Neural crest cell (in vitro differentiated cells): ENCODE data around the gene HRC. TPM values are rescaled to one million over a fixed set of nuclear protein-coding genes. Genes with fewer than 3 reads are reported as not detected.

Experiments
- DNase-seq: peaks from one replicate; pipeline ENCODE4 v3.0.0; 2021; ENCODE audit warnings: low read depth, mixed read lengths, low spot score
- H3K27ac Mint-ChIP-seq: one replicate; pipeline ENCODE4 v1.8.0; 2021; ENCODE audit warnings: mild to moderate bottlenecking, mixed read lengths; ENCODE audit not compliant: unreplicated experiment
- H3K27me3 Mint-ChIP-seq: 2 replicates; pipeline ENCODE4 v1.8.0; 2021; ENCODE audit warnings: low read depth, mild to moderate bottlenecking, mixed read lengths
- H3K36me3 Mint-ChIP-seq: 2 replicates; pipeline ENCODE4 v1.8.0; 2021; ENCODE audit warnings: low read depth, mild to moderate bottlenecking, mixed read lengths
- H3K4me1 Mint-ChIP-seq: 2 replicates; pipeline ENCODE4 v1.8.0; 2021; ENCODE audit warnings: mixed read lengths
- H3K4me3 Mint-ChIP-seq: one replicate; pipeline ENCODE4 v1.8.0; 2021; ENCODE audit warnings: mild to moderate bottlenecking, mixed read lengths
- H3K9me3 Mint-ChIP-seq: 2 replicates; pipeline ENCODE4 v1.8.0; 2021; ENCODE audit warnings: mixed read lengths
- total RNA-seq: library from RNA; stranded (reverse); gene quantifications from 2 replicates; pipeline ENCODE4 v1.2.1, GENCODE V29; 2021
- TF ChIP-seq, protein P1 (sequence below): fragments of 200-600 bp; sonication (generic); conservative IDR thresholded peaks from 2 replicates; pipeline ENCODE4 v1.5.0; 2021; ENCODE audit warnings: antibody characterized with exemption, mild to moderate bottlenecking

Gene HRC
- total RNA-seq, 1 donor from 2014 or later, result 0.84 TPM

GRCh38 chr19:49151267-49152118 is 3.7 kb downstream of the HRC start:
- peaks cover 9% of the 10 kb centered on the region for H3K9me3 Mint-ChIP-seq

GRCh38 chr19:49150944-49151243 is 4.3 kb downstream of the HRC start:
- Mint-ChIP-seq H3K27ac (no peak overlapping the region), H3K27me3 (peaks cover 26% of the 10 kb centered on the region), H3K9me3 (peaks cover 9% of the 10 kb centered on the region), H3K4me3 (peak overlapping the region; percentile 85), H3K4me1 (peaks cover 42% of the 10 kb centered on the region), H3K36me3 (no peaks in the 10 kb centered on the region)
- TF ChIP-seq, protein P1, sequence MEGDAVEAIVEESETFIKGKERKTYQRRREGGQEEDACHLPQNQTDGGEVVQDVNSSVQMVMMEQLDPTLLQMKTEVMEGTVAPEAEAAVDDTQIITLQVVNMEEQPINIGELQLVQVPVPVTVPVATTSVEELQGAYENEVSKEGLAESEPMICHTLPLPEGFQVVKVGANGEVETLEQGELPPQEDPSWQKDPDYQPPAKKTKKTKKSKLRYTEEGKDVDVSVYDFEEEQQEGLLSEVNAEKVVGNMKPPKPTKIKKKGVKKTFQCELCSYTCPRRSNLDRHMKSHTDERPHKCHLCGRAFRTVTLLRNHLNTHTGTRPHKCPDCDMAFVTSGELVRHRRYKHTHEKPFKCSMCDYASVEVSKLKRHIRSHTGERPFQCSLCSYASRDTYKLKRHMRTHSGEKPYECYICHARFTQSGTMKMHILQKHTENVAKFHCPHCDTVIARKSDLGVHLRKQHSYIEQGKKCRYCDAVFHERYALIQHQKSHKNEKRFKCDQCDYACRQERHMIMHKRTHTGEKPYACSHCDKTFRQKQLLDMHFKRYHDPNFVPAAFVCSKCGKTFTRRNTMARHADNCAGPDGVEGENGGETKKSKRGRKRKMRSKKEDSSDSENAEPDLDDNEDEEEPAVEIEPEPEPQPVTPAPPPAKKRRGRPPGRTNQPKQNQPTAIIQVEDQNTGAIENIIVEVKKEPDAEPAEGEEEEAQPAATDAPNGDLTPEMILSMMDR, result no peak
- no peak for DNase-seq

More at GRCh38 chr19:49151267-49152118, 3.7 kb downstream of the HRC start:
- peak overlapping the region; percentile 78 for H3K27ac Mint-ChIP-seq
- peaks cover 40% of the 10 kb centered on the region for H3K4me1 Mint-ChIP-seq
- H3K27me3 Mint-ChIP-seq, result peaks cover 27% of the 10 kb centered on the region
- TF ChIP-seq, protein P1, result no peak
- peak; percentile 48 for DNase-seq
- peak overlapping the region; percentile 85 for H3K4me3 Mint-ChIP-seq
- no peaks in the 10 kb centered on the region for H3K36me3 Mint-ChIP-seq

DNA sequence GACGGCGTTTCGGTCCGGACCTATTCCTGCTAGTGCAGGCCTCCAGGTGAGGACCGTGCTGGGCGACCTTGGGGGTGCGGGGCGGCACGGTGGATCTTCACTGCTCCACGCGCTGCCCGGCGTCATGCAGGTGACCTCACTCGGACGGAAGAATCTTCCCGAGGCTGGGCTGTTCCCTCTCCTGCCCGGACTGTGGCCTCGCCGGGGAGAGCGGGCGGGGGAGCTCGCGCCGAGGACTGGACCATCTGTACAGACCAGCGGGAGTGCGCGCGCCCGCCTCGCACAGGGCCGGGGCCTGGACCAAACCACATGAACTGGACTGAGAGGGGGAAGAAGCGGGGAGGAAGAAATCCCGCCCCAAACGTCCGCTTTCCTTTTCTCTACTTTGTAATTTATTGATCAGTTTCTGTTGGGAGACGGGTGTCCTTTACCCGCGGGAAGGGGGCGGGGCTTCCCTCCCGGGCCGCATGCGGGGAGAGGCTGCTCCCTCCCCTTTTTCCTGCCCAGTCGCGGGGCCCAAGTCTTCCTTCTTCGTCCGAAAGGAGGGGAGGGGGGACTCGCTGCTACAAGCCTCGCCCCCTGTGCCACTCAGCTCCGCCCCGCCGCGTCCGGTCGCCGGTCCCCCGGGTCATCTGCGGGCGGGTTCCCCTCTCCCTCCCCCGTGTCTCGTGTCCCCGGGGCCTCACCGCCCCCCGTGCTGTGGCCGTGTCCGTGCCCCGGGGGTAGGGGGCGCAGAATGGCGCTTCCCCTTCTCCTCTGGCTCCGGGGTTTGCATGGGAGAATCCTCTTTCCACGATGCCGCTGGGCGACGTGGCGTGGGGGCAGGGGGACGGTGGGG is 4.9 kb downstream of the HRC start:
- peaks cover 42% of the 10 kb centered on the region for H3K4me1 Mint-ChIP-seq
- TF ChIP-seq, protein P1, result no peak
- peak overlapping the region; percentile 99 for H3K27ac Mint-ChIP-seq
- peak overlapping the region; percentile 98 for H3K4me3 Mint-ChIP-seq
- H3K36me3 Mint-ChIP-seq, result no peaks in the 10 kb centered on the region
- peaks cover 21% of the 10 kb centered on the region for H3K27me3 Mint-ChIP-seq
- peaks cover 9% of the 10 kb centered on the region for H3K9me3 Mint-ChIP-seq
- peak; percentile 82 for DNase-seq

DNA sequence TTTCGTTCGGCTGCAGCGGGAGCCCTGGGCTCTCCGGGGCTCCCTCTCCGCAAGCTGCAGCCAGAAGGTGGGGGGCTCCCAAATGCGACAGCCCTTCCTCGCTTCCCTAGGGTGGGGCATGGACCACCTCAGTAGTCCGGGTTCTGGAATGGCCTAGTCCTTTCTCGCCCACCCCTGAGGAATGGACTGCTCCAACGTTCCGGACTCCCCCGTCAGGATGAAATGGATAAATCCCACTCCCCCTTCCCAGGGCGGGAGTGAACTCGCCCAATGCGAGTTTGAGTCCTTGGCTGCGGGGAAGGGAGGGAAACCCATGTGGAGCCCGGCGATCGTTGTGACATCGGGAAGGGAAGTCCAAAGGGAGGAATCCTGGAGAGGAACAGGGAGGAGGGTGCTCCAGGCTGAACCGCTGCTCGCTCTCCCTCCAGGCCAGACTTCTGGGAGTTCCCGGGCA is 5.5 kb downstream of the HRC start:
- Mint-ChIP-seq H3K4me1 (peaks cover 45% of the 10 kb centered on the region), H3K27ac (peak overlapping the region; percentile 99), H3K9me3 (peaks cover 9% of the 10 kb centered on the region), H3K27me3 (peaks cover 21% of the 10 kb centered on the region), H3K4me3 (peak overlapping the region; percentile 98), H3K36me3 (no peaks in the 10 kb centered on the region)
- peak; percentile 85 for DNase-seq
- TF ChIP-seq, protein P1, result no peak

DNA sequence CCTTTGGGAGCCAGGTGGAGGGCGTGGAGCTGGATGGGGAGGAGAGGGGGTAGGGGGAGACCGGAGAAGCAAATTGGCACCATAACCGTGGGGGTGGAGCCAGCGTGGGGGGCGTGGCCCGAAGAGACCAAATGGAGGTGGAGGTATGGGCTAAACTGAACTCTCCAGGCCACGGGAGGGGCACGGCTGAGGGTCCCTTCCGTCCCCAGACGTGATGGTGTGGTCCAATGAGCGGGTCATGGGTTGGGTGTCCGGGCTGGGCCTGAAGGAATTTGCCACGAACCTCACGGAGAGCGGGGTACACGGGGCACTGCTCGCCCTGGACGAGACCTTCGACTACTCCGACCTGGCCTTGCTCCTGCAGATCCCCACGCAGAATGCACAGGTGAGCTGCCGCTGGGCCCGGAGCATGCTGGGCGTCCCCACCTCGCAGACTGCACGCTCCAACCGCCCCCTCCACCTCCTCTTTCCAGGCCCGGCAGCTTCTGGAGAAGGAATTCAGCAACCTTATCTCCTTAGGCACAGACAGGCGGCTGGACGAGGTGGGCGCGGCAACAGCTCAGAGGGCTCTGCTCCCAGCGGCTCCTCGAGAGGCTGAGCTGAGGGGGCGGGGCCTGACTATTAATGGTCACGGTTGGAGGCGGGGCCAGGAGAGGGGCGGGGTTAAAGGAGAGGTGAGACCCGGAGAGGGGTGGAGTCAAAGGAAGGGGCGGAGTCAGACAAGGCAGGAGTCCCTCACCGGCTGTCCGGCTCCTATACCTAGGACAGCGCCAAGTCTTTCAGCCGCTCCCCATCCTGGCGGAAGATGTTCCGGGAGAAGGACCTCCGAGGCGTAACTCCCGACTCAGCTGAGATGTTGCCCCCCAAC is 6.2 kb downstream of the HRC start:
- peaks cover 21% of the 10 kb centered on the region for H3K27me3 Mint-ChIP-seq
- TF ChIP-seq, protein P1, result no peak
- H3K4me1 Mint-ChIP-seq, result peaks cover 45% of the 10 kb centered on the region
- peak overlapping the region; percentile 99 for H3K27ac Mint-ChIP-seq
- peaks cover 6% of the 10 kb centered on the region for H3K9me3 Mint-ChIP-seq
- no peaks in the 10 kb centered on the region for H3K36me3 Mint-ChIP-seq
- H3K4me3 Mint-ChIP-seq, result peak overlapping the region; percentile 98
- DNase-seq, result peak; percentile 100
